GM23248 (cell line): ENCODE measurements around the gene RUNX1.

Experiments
- EZH2 ChIP-seq: fragments of 200-600 bp; sonication (generic); IDR thresholded peaks from 2 replicates; pipeline ENCODE4 v1.6.1; 2018; ENCODE audit warnings: antibody characterized with exemption, mild to moderate bottlenecking; ENCODE audit not compliant: insufficient read depth, poor library complexity, severe bottlenecking
- EZH2phosphoT487 ChIP-seq: fragments of 200-600 bp; sonication (generic); IDR thresholded peaks from 2 replicates; pipeline ENCODE4 v1.6.1; 2018; ENCODE audit warnings: antibody characterized with exemption, moderate library complexity, mild to moderate bottlenecking, low read depth; ENCODE audit not compliant: insufficient read depth

DNA sequence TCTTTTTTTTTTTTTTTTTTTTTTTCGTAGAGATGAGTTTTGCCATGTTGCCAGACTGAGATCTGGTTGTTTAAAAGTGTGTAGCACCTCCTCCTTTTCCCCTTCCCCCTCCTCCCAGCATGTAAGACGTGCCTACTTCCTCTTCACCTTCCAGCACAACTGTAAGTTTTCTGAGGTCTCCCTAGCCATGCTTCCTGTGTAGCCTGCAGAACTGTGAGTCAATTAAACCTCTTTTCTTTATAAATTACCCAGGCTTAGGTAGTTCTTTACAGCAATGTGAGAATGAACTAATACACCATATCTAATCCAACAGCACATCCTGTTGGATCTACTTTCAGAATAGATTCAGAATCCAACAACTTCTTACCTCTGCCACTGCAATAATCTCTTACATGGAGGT lies 269.2 kb downstream of the RUNX1 start:
- TF ChIP-seq EZH2, result no peak
- TF ChIP-seq EZH2phosphoT487, result no peak
